ENCODE results near the gene NTM. TPM values are rescaled to one million over a fixed set of nuclear protein-coding genes. Genes with fewer than 3 reads are reported as not detected.
"Not testable (repeated sequence)": the region's sequence is repeated elsewhere in the genome, so short reads cannot be mapped to it uniquely, and the experiment has no call there.

Gene NTM
- total RNA-seq, 2 experiments from 2014 or later: not detected

- H3K36me3 Mint-ChIP-seq (ENCODE audit: low read depth): no peaks in the 10 kb centered on the region
- no peak for DNase-seq
- no peak for ATAC-seq
- ChIA-PET POLR2A (no interaction called here), CTCF (no interaction called here)
- H3K4me3 Mint-ChIP-seq: no peak overlapping the region
- TF ChIP-seq CTCF (IDR thresholded peaks at IDR 0.05): no peak
- H3K4me1 Mint-ChIP-seq (ENCODE audit: low read depth): no peaks in the 10 kb centered on the region
- no peak overlapping the region for H3K27ac Mint-ChIP-seq
- intact Hi-C loops (cut with micrococcal nuclease): no loop called here
- H3K27me3 Mint-ChIP-seq: no peaks in the 10 kb centered on the region
- H3K9me3 Mint-ChIP-seq: no peaks in the 10 kb centered on the region
These were observed 39.4 kb upstream of the NTM start for GRCh38 chr11:131331010-131331409.

- H3K27ac Mint-ChIP-seq: no peak overlapping the region
- H3K4me3 Mint-ChIP-seq: no peak overlapping the region
- CTCF ChIA-PET: no interaction called here
- no peaks in the 10 kb centered on the region for H3K27me3 Mint-ChIP-seq
- no peaks in the 10 kb centered on the region for H3K4me1 Mint-ChIP-seq (ENCODE audit: low read depth)
- intact Hi-C loops (cut with micrococcal nuclease): no loop called here
- no peaks in the 10 kb centered on the region for H3K36me3 Mint-ChIP-seq (ENCODE audit: low read depth)
- POLR2A ChIA-PET: no interaction called here
- DNase-seq (no peak), ATAC-seq (no peak)
- no peak for TF ChIP-seq CTCF (IDR thresholded peaks at IDR 0.05)
- H3K9me3 Mint-ChIP-seq: no peaks in the 10 kb centered on the region
These were observed 38.9 kb upstream of the NTM start for GRCh38 chr11:131331546-131331945.

- Mint-ChIP-seq H3K27me3 (no peaks in the 10 kb centered on the region), H3K9me3 (no peaks in the 10 kb centered on the region), H3K4me3 (no peak overlapping the region), H3K36me3 (ENCODE audit: low read depth) (no peaks in the 10 kb centered on the region), H3K27ac (no peak overlapping the region), H3K4me1 (ENCODE audit: low read depth) (no peaks in the 10 kb centered on the region)
- no peak for DNase-seq
- ChIA-PET CTCF (no interaction called here), POLR2A (no interaction called here)
- no peak for ATAC-seq
- TF ChIP-seq CTCF (IDR thresholded peaks at IDR 0.05): no peak
- intact Hi-C loops (cut with micrococcal nuclease): no loop called here
These were observed 35.8 kb upstream of the NTM start for GRCh38 chr11:131334601-131335000.

- POLR2A ChIA-PET; H3K27me3 Mint-ChIP-seq; CTCF ChIA-PET; intact Hi-C loops (cut with micrococcal nuclease); H3K4me3 Mint-ChIP-seq; DNase-seq; H3K36me3 Mint-ChIP-seq (ENCODE audit: low read depth); H3K4me1 Mint-ChIP-seq (ENCODE audit: low read depth); ATAC-seq; H3K9me3 Mint-ChIP-seq; H3K27ac Mint-ChIP-seq: not testable (repeated sequence)
These were observed 28.5 kb upstream of the NTM start for GRCh38 chr11:131341900-131342299.

GRCh38 chr11:131342442-131342841 lies 28.0 kb upstream of the NTM start:
- H3K9me3 Mint-ChIP-seq; H3K4me3 Mint-ChIP-seq; intact Hi-C loops (cut with micrococcal nuclease); ATAC-seq; H3K36me3 Mint-ChIP-seq (ENCODE audit: low read depth); CTCF ChIA-PET; H3K27ac Mint-ChIP-seq; POLR2A ChIA-PET; H3K27me3 Mint-ChIP-seq; DNase-seq; H3K4me1 Mint-ChIP-seq (ENCODE audit: low read depth): not testable (repeated sequence)

- intact Hi-C loops (cut with micrococcal nuclease): no loop called here
- no peak overlapping the region for H3K4me3 Mint-ChIP-seq
- TF ChIP-seq CTCF (IDR thresholded peaks at IDR 0.05): no peak
- CTCF ChIA-PET: no interaction called here
- no peaks in the 10 kb centered on the region for H3K9me3 Mint-ChIP-seq
- ATAC-seq (no peak), DNase-seq (no peak)
- H3K36me3 Mint-ChIP-seq (ENCODE audit: low read depth): no peaks in the 10 kb centered on the region
- no peak overlapping the region for H3K27ac Mint-ChIP-seq
- no peaks in the 10 kb centered on the region for H3K4me1 Mint-ChIP-seq (ENCODE audit: low read depth)
- POLR2A ChIA-PET: no interaction called here
- H3K27me3 Mint-ChIP-seq: no peaks in the 10 kb centered on the region
These were observed 25.0 kb upstream of the NTM start for GRCh38 chr11:131345406-131345805.
